ENCODE measurements around the gene MUC4.
"Not testable (repeated sequence)": the region's sequence is repeated elsewhere in the genome, so short reads cannot be mapped to it uniquely, and the experiment has no call there.

MUC4 gene

GRCh38 chr3:195717852-195718476, 93.8 kb downstream of the MUC4 start:
- DNase-seq (ENCODE audit: low read depth, low spot score) = no peak

- DNase-seq (ENCODE audit: low read depth, low spot score) = no peak
Observed at GRCh38 chr3:195717416-195717815, 94.3 kb downstream of the MUC4 start.

GRCh38 chr3:195715583-195716266, 96.0 kb downstream of the MUC4 start:
- no peak for DNase-seq (ENCODE audit: low read depth, low spot score)

GRCh38 chr3:195715134-195715533, 96.6 kb downstream of the MUC4 start:
- DNase-seq (ENCODE audit: low read depth, low spot score) = no peak

DNA sequence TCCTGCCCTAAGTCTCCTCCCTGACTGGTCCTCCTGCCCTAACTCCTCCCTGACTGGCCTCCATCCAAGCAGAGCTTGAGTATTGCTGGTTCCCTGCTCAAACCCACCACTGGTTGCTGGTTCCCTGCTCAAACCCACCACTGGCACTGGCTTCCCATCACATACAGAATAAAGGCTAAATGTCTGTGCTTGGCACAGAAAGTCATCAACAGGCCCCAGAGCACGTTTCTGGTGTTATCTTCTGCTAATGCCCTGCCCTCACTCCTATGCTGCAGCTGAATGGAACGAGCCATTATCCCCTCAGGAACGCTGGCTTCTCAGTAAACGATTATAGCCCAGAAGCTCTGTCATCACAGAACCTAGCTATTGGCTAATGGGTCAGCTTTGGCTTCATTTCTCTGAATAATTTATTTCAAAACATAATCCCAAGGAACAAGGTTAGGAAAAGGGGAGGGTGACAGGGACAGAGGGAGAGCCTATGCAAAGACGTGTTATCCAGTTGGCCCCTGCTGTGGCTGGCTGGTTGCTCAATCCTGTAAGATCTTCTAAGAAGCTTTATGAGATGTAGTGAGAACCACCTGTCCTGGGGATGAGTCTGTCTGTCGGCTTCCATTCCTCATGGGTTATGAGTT, 97.2 kb downstream of the MUC4 start:
- DNase-seq (ENCODE audit: low read depth, low spot score) = no peak

DNA sequence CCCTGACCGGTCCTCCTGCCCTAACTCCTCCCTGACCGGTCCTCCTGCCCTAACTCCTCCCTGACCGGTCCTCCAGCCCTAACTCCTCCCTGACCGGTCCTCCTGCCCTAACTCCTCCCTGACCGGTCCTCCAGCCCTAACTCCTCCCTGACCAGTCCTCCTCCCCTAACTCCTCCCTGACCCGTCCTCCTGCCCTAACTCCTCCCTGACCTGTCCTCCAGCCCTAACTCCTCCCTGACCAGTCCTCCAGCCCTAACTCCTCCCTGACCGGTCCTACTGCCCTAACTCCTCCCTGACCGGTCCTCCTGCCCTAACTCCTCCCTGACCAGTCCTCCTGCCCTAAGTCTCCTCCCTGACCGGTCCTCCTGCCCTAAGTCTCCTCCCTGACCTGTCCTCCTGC, 98.6 kb downstream of the MUC4 start:
- DNase-seq (ENCODE audit: low read depth, low spot score) = not testable (repeated sequence)

DNA sequence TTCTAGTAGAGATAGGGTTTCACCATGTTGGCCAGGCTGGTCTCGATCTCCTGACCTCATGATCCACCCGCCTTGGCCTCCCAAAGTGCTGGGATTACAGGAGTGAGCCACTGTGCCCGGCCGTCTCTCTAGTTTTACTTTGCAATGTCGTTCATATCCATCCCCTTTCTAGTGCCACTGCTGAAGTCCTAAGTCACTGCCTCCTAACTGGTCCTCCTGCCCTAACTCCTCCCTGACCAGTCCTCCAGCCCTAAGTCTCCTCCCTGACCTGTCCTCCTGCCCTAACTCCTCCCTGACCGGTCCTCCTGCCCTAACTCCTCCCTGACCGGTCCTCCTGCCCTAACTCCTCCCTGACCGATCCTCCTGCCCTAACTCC, 99.2 kb downstream of the MUC4 start:
- DNase-seq (ENCODE audit: low read depth, low spot score) = not testable (repeated sequence)

DNA sequence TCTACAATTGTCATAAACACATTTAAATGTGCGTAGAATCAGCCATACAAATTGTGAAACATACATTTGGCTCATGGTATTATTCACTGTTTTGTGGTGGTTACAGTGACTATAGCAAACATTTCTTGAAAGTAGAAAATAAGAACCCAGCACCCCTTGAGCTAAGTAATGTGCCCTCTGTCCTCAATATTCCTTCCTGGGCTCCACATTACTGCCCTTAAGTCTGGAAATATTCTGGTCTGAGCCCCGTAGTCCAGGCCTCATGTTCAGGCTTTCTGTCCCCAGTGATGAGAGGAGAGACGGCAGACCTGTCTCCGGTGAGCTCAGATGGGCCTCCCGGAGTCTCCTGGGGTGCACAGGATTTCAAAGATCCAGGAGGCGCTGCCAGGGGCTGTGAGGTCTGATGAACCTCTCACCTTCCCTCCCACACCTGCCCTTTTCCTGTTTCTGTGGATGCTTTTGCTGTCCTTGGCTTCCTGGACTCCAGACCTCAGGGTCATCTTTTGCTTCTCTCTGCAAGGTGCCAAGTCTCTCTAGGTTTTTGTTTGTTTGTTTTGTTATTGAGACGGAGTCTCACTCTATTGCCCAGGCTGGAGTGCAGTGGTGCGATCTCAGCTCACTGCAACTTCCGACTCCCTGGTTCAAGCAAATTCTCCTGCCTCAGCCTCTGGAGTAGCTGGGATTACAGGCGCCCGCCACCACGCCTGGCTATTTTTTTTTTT, 99.8 kb downstream of the MUC4 start:
- DNase-seq (ENCODE audit: low read depth, low spot score) = no peak

DNA sequence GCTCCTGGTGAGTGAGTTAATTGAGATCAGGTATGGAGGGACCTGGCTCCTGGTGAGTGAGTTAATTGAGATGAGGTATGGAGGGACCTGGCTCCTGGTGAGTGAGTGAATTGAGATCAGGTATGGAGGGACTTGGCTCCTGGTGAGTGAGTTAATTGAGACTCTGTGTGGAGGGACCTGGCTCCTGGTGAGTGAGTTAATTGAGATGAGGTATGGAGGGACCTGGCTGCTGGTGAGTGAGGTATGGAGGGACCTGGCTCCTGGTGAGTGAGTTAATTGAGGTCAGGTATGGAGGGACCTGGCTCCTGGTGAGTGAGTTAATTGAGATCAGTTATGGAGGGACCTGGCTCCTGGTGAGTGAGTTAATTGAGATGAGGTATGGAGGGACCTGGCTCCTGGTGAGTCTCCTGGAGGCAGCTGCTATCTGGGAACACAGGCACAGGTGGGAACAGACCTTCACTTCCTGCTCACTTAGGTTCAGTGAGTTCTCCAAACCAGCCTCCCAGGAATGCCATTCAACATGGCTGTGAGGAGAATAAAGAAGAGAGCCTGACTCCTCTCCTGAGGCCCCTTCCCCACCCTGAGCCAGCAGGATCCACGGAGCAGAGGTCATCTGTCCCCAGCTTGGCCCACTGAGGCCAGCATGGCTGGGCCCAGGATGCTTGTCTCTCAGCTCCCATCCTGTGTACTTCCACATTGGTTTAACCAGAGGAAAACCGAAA, 100.5 kb downstream of the MUC4 start:
- not testable (repeated sequence) for DNase-seq (ENCODE audit: low read depth, low spot score)

DNA sequence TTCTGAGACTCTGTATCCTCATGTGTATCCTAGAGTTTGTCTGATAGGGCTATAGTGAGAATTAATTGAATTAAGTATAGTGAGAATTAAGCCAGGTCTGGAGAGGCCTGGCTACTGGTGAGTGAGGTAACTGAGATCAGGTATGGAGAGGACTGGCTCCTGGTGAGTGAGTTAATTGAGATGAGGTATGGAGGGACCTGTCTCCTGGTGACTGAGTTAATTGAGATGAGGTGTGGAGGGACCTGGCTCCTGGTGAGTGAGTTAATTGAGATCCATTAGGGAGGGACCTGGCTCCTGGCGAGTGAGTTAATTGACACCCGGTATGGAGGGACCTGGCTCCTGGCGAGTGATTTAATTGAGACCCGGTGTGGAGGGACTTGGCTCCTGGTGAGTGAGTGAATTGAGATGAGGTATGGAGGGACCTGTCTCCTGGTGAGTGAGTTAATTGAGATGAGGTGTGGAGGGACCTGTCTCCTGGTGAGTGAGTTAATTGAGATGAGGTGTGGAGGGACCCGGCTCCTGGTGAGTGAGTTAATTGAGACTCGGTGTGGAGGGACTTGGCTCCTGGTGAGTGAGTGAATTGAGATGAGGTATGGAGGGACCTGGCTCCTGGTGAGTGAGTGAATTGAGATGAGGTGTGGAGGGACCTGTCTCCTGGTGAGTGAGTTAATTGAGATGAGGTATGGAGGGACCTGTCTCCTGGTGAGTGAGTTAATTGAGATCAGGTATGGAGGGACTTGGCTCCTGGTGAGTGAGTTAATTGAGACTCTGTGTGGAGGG, 101.4 kb downstream of the MUC4 start:
- DNase-seq (ENCODE audit: low read depth, low spot score) = not testable (repeated sequence)

DNA sequence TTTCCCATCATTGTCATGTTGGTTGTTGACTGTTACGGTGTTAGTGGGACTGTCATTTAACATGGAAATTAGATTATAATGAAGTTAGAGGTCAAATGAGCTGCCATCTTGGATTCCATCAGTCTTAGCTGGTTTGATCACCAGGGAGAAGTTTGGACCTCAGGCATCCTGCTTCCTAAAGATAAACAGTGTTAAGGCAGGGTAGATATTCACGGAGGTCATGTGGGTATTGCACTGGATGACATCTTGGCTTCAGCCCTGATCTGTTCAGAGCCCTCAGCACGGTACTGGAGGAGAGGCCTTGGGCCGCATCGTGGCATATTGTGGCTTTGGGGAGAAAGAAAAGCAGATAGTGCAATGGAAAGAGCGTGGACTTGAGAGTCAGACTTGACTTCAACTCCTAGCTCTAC, 102.0 kb downstream of the MUC4 start:
- DNase-seq (ENCODE audit: low read depth, low spot score) = no peak

DNA sequence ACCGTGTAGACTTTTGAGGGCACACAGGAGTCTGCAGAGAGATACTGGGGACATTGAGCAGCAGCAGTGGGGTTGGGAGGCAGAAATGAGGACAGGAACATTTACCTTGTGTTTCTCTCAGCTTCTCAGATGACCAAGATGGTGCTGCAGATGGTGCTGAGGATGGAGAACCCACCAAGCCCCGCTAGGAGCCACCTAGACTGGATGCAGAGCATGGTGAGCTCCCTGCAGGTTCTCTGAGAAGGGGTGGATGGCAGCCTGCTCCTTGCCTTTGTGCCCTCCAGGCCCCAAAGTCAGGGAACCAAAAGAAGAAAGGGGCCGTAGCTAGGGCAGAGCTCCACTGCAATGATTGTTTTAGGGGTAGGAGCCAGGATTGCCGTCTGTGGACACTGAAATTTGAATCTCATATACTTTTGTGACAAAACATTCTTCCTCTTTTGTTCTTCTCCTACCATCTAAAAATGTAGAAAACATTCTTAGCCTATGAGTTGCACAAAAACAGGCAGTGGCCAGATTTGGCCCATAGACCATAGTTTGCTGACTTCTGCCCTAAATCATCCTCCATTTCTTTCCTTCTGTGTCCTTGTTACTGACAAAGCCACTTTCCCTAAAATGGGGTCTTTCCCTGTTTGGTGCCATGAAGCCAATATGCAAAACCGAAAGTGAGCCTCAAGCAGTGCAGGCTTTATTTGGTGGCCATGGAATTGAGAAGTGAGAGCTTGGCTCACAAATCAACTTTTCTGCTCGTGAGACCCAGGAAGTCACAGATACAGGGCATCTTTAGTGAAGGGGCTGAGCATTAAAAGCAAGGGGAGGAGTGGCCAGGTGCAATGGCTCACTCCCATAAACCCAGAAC, 102.9 kb downstream of the MUC4 start:
- no peak for DNase-seq (ENCODE audit: low read depth, low spot score)

DNA sequence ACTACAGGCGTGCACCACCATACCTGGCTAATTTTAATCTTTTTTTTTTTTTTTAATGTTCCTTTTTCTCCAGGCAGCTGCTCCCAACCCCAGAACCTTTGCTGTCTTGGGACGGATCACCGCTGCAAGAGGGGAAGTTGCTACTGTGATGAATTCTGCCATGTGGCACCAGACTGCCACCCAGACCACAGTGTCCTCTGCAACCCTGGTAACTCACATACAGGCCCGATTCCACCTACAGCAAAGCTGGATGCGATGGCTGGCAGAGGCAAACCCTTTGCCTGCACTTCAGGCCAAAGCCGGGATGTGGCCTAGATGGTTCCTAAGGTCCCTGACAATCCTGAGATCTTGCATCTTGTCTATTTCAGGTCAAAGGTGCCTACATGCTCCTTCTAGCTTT, 103.7 kb downstream of the MUC4 start:
- DNase-seq (ENCODE audit: low read depth, low spot score) = no peak

GRCh38 chr3:195705081-195705991, 106.4 kb downstream of the MUC4 start:
- no peak for DNase-seq (ENCODE audit: low read depth, low spot score)

- DNase-seq (ENCODE audit: low read depth, low spot score) = no peak
Observed at GRCh38 chr3:195704433-195704999, 107.2 kb downstream of the MUC4 start.

- no peak for DNase-seq (ENCODE audit: low read depth, low spot score)
Observed at GRCh38 chr3:195703776-195704175, 108.0 kb downstream of the MUC4 start.

- no peak for DNase-seq (ENCODE audit: low read depth, low spot score)
Observed at GRCh38 chr3:195701042-195701915, 110.5 kb downstream of the MUC4 start.

DNA sequence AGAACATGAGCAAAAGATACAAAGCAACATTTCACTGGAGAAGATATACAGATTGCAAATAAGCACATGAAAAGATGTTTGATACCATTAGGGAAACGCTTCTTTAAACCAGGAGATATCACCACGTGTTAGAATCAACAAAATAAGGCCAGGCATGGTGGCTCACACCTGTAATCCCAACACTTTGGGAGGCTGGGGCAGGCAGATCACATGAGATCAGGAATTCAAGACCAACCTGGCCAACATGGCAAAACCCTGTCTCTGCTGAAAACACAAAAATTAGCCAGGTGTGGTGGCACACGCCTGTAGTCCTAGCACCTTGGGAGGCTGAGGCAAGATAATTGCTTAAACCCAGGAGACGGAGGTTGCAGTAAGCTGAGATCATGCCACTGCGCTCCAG, 111.4 kb downstream of the MUC4 start:
- no peak for DNase-seq (ENCODE audit: low read depth, low spot score)

All from smooth muscle cell of the brain vasculature (primary cell).